NB4 (cell line): Measurements from ENCODE around the gene APC.

Experiments used
- MYC ChIP-seq: IDR thresholded peaks from 2 replicates; pipeline ENCODE4 v1.6.1; 2011; ENCODE audit warnings: low read depth, low read length
- POLR2A ChIP-seq: IDR thresholded peaks from 2 replicates; pipeline ENCODE4 v1.6.1; 2011; ENCODE audit warnings: mild to moderate bottlenecking; ENCODE audit not compliant: insufficient read length; ENCODE audit errors: extremely low read depth
- TF ChIP-seq, protein P1 (sequence below): IDR thresholded peaks from one replicate; pipeline ENCODE4 v1.5.1; 2012; ENCODE audit warnings: low read depth, low read length
- TF ChIP-seq, protein P2 (sequence below): IDR thresholded peaks from 2 replicates; pipeline ENCODE4 v1.6.1; 2011; ENCODE audit warnings: low read depth, low read length

DNA sequence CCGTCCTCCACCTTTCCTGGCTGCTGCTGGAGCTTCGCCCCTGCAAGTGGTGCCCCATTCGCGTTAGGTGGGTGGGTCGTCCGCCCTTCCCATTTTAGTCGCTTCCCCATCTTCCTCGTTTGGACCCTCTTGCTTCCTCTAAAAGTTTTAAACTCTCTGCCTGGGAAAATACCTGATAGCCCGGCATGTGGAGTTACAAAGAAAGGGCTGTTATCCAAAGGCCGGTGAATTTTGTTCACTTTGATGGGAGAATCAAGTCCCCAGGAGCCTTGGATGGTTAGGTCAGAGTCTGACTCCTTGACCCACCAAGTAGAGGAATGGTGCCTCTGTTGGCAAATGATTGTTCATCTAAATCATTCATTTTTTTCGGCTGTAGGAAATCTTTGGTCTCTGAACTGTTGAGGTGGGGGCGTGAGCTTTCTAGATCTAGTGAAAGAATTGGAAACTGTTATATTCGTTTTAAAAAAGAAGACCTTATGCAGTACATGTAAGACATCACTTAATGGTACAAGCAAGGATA lies 29.5 kb upstream of the APC start:
- TF ChIP-seq, protein P1, sequence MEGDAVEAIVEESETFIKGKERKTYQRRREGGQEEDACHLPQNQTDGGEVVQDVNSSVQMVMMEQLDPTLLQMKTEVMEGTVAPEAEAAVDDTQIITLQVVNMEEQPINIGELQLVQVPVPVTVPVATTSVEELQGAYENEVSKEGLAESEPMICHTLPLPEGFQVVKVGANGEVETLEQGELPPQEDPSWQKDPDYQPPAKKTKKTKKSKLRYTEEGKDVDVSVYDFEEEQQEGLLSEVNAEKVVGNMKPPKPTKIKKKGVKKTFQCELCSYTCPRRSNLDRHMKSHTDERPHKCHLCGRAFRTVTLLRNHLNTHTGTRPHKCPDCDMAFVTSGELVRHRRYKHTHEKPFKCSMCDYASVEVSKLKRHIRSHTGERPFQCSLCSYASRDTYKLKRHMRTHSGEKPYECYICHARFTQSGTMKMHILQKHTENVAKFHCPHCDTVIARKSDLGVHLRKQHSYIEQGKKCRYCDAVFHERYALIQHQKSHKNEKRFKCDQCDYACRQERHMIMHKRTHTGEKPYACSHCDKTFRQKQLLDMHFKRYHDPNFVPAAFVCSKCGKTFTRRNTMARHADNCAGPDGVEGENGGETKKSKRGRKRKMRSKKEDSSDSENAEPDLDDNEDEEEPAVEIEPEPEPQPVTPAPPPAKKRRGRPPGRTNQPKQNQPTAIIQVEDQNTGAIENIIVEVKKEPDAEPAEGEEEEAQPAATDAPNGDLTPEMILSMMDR: no peak
- TF ChIP-seq POLR2A (no peak), MYC (no peak)
- TF ChIP-seq, protein P2, sequence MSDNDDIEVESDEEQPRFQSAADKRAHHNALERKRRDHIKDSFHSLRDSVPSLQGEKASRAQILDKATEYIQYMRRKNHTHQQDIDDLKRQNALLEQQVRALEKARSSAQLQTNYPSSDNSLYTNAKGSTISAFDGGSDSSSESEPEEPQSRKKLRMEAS: no peak
